Panc1 (cell line): ENCODE measurements around the gene RBPMS2. TPM values are rescaled to one million over a fixed set of nuclear protein-coding genes. Genes with fewer than 3 reads are reported as not detected.

Experiments
- ATAC-seq: fragments of 200-7000 bp; cut with Tn5 transposase; 2 replicates; pipeline ENCODE4 v1.9.1; 2020; ENCODE audit warnings: mild to moderate bottlenecking, moderate library complexity
- BruUV-seq: library from RNA; stranded (reverse); fragments of 400-500 nt; replicated peaks from 2 replicates; lab custom pipeline; 2021; lab: Mats Ljungman, UMichigan
- CTCF ChIA-PET: fragments of 300-600 bp; sonication (Branson Sonifier 250); formaldehyde crosslinking; loops from one replicate; lab custom pipeline; 2022; ENCODE audit warnings: antibody characterized with exemption; lab: Charles Lee
- POLR2A ChIA-PET: fragments of 300-600 bp; sonication (Branson Sonifier 250); formaldehyde crosslinking; loops from one replicate; lab custom pipeline; 2022; ENCODE audit warnings: antibody characterized with exemption; lab: Charles Lee
- DNase-seq: peaks from one replicate; pipeline ENCODE4 v3.0.0-alpha.2; 2010; ENCODE audit warnings: low read depth, low spot score
- H3K27ac ChIP-seq: 2 replicates; pipeline ENCODE4 v1.5.1; 2011; ENCODE audit warnings: mild to moderate bottlenecking, low read length, inconsistent platforms
- H3K27me3 ChIP-seq: fragments of 200-500 bp; sonication (Bioruptor generic); 2 replicates; pipeline ENCODE4 v1.6.0; 2014; ENCODE audit warnings: low read length, inconsistent platforms; ENCODE audit not compliant: control insufficient read depth, insufficient read depth
- H3K36me3 ChIP-seq: fragments of 200-500 bp; sonication (Bioruptor generic); 2 replicates; pipeline ENCODE4 v1.5.1; 2014; ENCODE audit warnings: inconsistent platforms, mild to moderate bottlenecking, low read length, moderate library complexity; ENCODE audit not compliant: control insufficient read depth, insufficient read depth
- H3K4me1 ChIP-seq: 2 replicates; pipeline ENCODE4 v1.5.1; 2011; ENCODE audit warnings: inconsistent platforms, mild to moderate bottlenecking, low read length, moderate library complexity; ENCODE audit not compliant: control insufficient read depth, insufficient read depth
- H3K4me3 ChIP-seq, 2 experiments: 2 replicates each; pipeline ENCODE4 v1.5.1; 2011 to 2012; ENCODE audit warnings: low read depth in 2 of 2, low read length in 2 of 2, mild to moderate bottlenecking in 2 of 2, inconsistent platforms in 1 of 2, moderate library complexity in 1 of 2
- H3K9me3 ChIP-seq: fragments of 200-500 bp; sonication (Bioruptor generic); 2 replicates; pipeline ENCODE4 v1.5.1; 2014; ENCODE audit warnings: low read depth, mild to moderate bottlenecking, inconsistent platforms, low read length, moderate library complexity; ENCODE audit not compliant: control insufficient read depth, insufficient read depth
- POLR2AphosphoS5 ChIP-seq: IDR thresholded peaks from 2 replicates; pipeline ENCODE4 v1.6.1; 2012; ENCODE audit warnings: mild to moderate bottlenecking, low read depth, low read length, moderate library complexity
- SIN3A ChIP-seq: IDR thresholded peaks from 2 replicates; pipeline ENCODE4 v1.6.1; 2012; ENCODE audit warnings: low read depth, mild to moderate bottlenecking, low read length, moderate library complexity, borderline replicate concordance; ENCODE audit not compliant: insufficient read depth
- TCF7L2 ChIP-seq: IDR thresholded peaks from 2 replicates; pipeline ENCODE4 v1.6.1; 2011; ENCODE audit warnings: mild to moderate bottlenecking, low read depth, low read length, inconsistent platforms
- in situ Hi-C: cut with HindIII; loops from 2 replicates; pipeline ENCODE4 v1.10.0; 2016; ENCODE audit warnings: low sequenced_read_pairs, low pct_unique_long_range_greater_than_20kb
- intact Hi-C: fragments of 100-400 bp; cut with micrococcal nuclease; formaldehyde crosslinking; loops from one replicate; pipeline ENCODE4 v1.10.0; 2022; ENCODE audit not compliant: unreplicated experiment
- total RNA-seq: library from RNA; stranded (reverse); gene quantifications from one replicate; pipeline ENCODE4 v1.2.1, GENCODE V29; 2021; ENCODE audit not compliant: unreplicated experiment
- TF ChIP-seq, protein P1 (sequence below): fragments of 450-650 bp; IDR thresholded peaks from 2 replicates; pipeline ENCODE4 v1.5.1; 2017; ENCODE audit warnings: mild to moderate bottlenecking
- TF ChIP-seq, protein P2 (sequence below), 2 experiments: IDR thresholded peaks; 2 replicates each; pipeline ENCODE4 v1.6.1; 2011 to 2012; ENCODE audit warnings: low read depth in 2 of 2, control low read depth in 1 of 2, low read length in 1 of 2, mild to moderate bottlenecking in 1 of 2, moderate library complexity in 1 of 2; ENCODE audit not compliant: insufficient read depth in 1 of 2

RBPMS2 gene
- total RNA-seq, 1 experiment from 2014 or later: 33.7 TPM

DNA sequence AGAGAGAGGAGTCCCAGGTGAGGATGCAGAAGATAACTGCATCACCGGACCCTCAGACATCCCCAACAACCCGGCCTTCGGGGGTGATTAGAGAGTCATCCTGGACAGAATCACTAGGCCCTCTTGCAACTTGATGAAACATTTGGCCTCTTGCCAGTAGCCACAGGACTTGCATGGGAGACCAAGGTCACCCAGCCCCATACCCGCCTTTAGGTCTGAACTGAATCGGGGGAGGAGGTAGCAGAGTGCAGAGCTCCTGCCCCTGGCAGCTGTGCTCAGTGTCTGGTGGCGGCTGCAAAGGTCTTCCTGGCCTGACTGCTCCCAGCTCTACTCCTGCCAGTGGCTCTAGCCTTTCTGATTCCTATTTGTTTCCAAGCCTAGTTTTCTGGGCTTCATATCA is 37.7 kb upstream of the RBPMS2 start:
- ChIA-PET CTCF (no interaction called here), POLR2A (no interaction called here)
- BruUV-seq: no TSS peak
- in situ Hi-C loops: no loop called here
- H3K4me3 ChIP-seq: no peak overlapping the region
- no peaks in the 10 kb centered on the region for H3K36me3 ChIP-seq
- H3K27ac ChIP-seq: no peak overlapping the region
- H3K27me3 ChIP-seq: no peaks in the 10 kb centered on the region
- TF ChIP-seq SIN3A (no peak), POLR2AphosphoS5 (no peak), TCF7L2 (no peak)
- TF ChIP-seq, protein P1, sequence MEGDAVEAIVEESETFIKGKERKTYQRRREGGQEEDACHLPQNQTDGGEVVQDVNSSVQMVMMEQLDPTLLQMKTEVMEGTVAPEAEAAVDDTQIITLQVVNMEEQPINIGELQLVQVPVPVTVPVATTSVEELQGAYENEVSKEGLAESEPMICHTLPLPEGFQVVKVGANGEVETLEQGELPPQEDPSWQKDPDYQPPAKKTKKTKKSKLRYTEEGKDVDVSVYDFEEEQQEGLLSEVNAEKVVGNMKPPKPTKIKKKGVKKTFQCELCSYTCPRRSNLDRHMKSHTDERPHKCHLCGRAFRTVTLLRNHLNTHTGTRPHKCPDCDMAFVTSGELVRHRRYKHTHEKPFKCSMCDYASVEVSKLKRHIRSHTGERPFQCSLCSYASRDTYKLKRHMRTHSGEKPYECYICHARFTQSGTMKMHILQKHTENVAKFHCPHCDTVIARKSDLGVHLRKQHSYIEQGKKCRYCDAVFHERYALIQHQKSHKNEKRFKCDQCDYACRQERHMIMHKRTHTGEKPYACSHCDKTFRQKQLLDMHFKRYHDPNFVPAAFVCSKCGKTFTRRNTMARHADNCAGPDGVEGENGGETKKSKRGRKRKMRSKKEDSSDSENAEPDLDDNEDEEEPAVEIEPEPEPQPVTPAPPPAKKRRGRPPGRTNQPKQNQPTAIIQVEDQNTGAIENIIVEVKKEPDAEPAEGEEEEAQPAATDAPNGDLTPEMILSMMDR: no peak
- TF ChIP-seq, protein P2, sequence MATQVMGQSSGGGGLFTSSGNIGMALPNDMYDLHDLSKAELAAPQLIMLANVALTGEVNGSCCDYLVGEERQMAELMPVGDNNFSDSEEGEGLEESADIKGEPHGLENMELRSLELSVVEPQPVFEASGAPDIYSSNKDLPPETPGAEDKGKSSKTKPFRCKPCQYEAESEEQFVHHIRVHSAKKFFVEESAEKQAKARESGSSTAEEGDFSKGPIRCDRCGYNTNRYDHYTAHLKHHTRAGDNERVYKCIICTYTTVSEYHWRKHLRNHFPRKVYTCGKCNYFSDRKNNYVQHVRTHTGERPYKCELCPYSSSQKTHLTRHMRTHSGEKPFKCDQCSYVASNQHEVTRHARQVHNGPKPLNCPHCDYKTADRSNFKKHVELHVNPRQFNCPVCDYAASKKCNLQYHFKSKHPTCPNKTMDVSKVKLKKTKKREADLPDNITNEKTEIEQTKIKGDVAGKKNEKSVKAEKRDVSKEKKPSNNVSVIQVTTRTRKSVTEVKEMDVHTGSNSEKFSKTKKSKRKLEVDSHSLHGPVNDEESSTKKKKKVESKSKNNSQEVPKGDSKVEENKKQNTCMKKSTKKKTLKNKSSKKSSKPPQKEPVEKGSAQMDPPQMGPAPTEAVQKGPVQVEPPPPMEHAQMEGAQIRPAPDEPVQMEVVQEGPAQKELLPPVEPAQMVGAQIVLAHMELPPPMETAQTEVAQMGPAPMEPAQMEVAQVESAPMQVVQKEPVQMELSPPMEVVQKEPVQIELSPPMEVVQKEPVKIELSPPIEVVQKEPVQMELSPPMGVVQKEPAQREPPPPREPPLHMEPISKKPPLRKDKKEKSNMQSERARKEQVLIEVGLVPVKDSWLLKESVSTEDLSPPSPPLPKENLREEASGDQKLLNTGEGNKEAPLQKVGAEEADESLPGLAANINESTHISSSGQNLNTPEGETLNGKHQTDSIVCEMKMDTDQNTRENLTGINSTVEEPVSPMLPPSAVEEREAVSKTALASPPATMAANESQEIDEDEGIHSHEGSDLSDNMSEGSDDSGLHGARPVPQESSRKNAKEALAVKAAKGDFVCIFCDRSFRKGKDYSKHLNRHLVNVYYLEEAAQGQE (IDR thresholded peaks at IDR 0.05; ENCODE audit: insufficient read depth in 1 of 2, low read depth in 2 of 2, low read length in 1 of 2): no peak
- intact Hi-C loops: no loop called here
- no peaks in the 10 kb centered on the region for H3K4me1 ChIP-seq
- ATAC-seq: no peak
- no peaks in the 10 kb centered on the region for H3K9me3 ChIP-seq
- no peak for DNase-seq

DNA sequence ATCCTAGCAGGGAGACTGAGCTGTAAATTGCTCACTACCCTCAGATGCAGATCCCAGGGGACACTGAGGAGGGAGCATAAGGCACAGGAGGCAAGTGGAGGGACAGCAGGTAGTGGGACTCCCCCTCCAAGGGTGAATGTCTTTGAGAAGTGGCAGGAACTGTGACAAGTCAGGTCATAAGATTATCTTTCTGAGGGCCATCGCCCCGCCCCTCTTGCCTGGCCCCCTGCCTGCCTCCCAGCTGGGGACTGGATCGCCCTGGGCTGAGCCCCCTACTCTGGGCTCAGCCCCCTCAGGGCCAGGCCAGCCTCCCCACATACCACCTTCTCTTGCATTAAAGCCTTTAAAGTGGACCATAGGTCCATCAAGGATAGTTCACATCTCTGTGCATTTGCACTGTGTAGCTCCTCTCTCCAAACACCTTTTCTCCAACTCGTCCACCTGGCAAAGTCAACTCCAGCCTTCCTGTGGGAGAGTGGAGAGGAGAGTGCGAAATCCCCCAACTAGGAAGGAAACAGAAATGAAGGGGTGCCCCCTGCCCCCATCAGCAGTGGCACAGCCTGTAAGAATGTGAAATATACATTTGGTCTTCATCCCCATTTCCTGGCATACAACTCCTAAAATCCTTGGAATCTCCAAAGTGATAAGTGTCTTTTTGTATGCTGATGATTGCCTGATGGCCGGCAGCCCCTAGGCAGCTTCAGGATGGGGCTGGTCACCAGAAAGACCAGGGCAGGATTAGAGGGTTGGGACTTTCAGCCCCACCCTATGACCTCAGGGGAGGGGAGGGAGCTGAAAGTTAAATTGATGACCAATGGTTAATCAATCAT is 35.3 kb upstream of the RBPMS2 start:
- in situ Hi-C loops: no loop called here
- POLR2A ChIA-PET: interaction anchor here (0.6 to 1.0 kb wide), 2 partner anchors 27 to 278 kb away, joined by 3 read pairs; no protein-coding TSS in a partner anchor
- ATAC-seq: no peak

More for the DNA sequence above, 35.3 kb upstream of the RBPMS2 start:
- no TSS peak for BruUV-seq
- no peak for DNase-seq
- H3K9me3 ChIP-seq: no peaks in the 10 kb centered on the region
- H3K4me3 ChIP-seq: no peak overlapping the region
- TF ChIP-seq SIN3A: no peak
- TF ChIP-seq, protein P2 (IDR thresholded peaks at IDR 0.05; ENCODE audit: insufficient read depth in 1 of 2, low read depth in 2 of 2, low read length in 1 of 2): no peak
- TF ChIP-seq, protein P1: no peak
- TF ChIP-seq POLR2AphosphoS5: no peak
- no peak for TF ChIP-seq TCF7L2
- H3K27me3 ChIP-seq: no peaks in the 10 kb centered on the region
- H3K4me1 ChIP-seq: no peaks in the 10 kb centered on the region
- CTCF ChIA-PET: interaction anchor here (0.7 to 1.7 kb wide), 6 partner anchors 12 to 82 kb away, joined by 3 to 12 read pairs (median 6); no protein-coding TSS in a partner anchor
- H3K36me3 ChIP-seq: no peaks in the 10 kb centered on the region
- intact Hi-C loops: loop anchor here (1.0 kb wide), 1 partner anchor 79 kb away; no protein-coding TSS in a partner anchor
- no peak overlapping the region for H3K27ac ChIP-seq
